Osteocyte (in vitro differentiated cells): ENCODE data around the gene TMEM154. TPM values are rescaled to one million over a fixed set of nuclear protein-coding genes. Genes with fewer than 3 reads are reported as not detected.

Experiments used
- DNase-seq: peaks from one replicate; pipeline ENCODE4 v3.0.0; 2021; ENCODE audit warnings: mixed read lengths; ENCODE audit not compliant: unreplicated experiment; ENCODE audit errors: extremely low spot score
- H3K27ac Mint-ChIP-seq: one replicate; pipeline ENCODE4 v1.8.0; 2021; ENCODE audit warnings: mild to moderate bottlenecking, mixed read lengths; ENCODE audit not compliant: unreplicated experiment
- H3K27me3 Mint-ChIP-seq: one replicate; pipeline ENCODE4 v1.8.0; 2021; ENCODE audit warnings: mixed read lengths; ENCODE audit not compliant: unreplicated experiment
- H3K36me3 Mint-ChIP-seq: one replicate; pipeline ENCODE4 v1.8.0; 2021; ENCODE audit warnings: mixed read lengths; ENCODE audit not compliant: unreplicated experiment
- H3K4me1 Mint-ChIP-seq: one replicate; pipeline ENCODE4 v1.8.0; 2021; ENCODE audit warnings: mixed read lengths; ENCODE audit not compliant: unreplicated experiment
- H3K4me3 Mint-ChIP-seq: one replicate; pipeline ENCODE4 v1.8.0; 2021; ENCODE audit warnings: mild to moderate bottlenecking, moderate library complexity, mixed read lengths; ENCODE audit not compliant: unreplicated experiment
- H3K9me3 Mint-ChIP-seq: one replicate; pipeline ENCODE4 v1.8.0; 2021; ENCODE audit warnings: mixed read lengths; ENCODE audit not compliant: unreplicated experiment
- total RNA-seq: library from RNA; stranded (reverse); gene quantifications from 2 replicates; pipeline ENCODE4 v1.2.1, GENCODE V29; 2021
- TF ChIP-seq, protein P1 (sequence below): fragments of 200-600 bp; sonication (generic); IDR thresholded peaks from 2 replicates; pipeline ENCODE4 v1.5.0; 2021; ENCODE audit warnings: antibody characterized with exemption, mild to moderate bottlenecking, moderate library complexity

The TMEM154 gene
- total RNA-seq, 1 donor from 2014 or later, result 1.4 TPM

DNA sequence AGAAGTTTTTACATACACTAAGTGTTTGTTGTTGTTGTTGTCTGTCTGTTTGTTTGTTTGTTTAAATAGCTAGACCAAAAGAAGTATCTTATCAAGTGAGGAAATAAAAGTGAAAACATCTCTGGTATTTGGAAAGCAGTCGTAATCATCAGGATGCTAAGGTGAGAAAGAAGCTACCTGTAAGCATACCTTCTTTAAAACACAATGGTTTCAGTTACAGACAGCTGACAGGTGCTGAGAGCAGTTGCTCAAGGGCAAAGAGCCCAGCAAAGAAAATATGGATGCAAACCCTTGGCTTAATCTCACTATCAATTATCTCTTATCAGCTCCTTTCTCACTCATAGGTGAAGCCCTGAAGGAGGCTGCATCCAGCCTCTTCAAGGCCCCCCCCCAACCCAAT, 101.1 kb downstream of the TMEM154 start:
- DNase-seq, result no peak
- no peaks in the 10 kb centered on the region for H3K9me3 Mint-ChIP-seq
- TF ChIP-seq, protein P1, sequence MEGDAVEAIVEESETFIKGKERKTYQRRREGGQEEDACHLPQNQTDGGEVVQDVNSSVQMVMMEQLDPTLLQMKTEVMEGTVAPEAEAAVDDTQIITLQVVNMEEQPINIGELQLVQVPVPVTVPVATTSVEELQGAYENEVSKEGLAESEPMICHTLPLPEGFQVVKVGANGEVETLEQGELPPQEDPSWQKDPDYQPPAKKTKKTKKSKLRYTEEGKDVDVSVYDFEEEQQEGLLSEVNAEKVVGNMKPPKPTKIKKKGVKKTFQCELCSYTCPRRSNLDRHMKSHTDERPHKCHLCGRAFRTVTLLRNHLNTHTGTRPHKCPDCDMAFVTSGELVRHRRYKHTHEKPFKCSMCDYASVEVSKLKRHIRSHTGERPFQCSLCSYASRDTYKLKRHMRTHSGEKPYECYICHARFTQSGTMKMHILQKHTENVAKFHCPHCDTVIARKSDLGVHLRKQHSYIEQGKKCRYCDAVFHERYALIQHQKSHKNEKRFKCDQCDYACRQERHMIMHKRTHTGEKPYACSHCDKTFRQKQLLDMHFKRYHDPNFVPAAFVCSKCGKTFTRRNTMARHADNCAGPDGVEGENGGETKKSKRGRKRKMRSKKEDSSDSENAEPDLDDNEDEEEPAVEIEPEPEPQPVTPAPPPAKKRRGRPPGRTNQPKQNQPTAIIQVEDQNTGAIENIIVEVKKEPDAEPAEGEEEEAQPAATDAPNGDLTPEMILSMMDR, result no peak
- no peak overlapping the region for H3K4me3 Mint-ChIP-seq
- no peaks in the 10 kb centered on the region for H3K36me3 Mint-ChIP-seq
- H3K4me1 Mint-ChIP-seq, result no peaks in the 10 kb centered on the region
- no peak overlapping the region for H3K27ac Mint-ChIP-seq
- H3K27me3 Mint-ChIP-seq, result peaks cover 43% of the 10 kb centered on the region

DNA sequence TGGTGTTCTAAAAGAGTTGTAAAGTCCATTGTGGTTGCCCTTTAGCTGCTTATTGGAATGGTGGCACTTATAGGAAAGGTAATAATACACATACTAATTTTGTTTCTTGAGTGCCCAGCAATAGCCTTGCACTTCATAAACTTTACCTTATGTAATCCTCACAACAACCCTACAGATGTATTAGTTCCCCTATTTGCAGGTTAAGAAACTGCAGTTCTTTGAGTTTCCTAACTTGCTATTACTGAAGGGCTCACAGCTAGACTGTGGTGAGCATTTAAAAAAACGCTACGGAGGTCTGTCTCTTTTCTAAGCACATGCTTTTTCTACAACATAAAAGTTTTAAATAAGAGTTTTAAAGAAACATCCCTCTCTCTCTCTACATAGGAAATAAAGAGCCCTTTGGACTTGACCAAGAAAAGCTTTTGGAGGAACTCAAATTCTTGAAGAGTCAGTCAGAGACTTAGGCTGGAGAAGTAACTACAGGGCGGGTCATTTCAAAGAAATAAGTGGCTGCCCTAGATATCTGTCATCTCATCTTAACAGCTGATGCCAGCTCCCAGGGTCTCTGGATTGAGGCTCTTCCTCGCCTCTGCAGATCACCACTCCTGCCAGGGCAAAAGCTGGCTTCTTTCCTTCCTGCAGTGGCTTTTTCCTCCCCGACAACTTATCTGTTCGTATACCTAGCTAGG, 101.9 kb downstream of the TMEM154 start:
- no peak for DNase-seq
- TF ChIP-seq, protein P1, result no peak
- H3K9me3 Mint-ChIP-seq, result no peaks in the 10 kb centered on the region
- no peaks in the 10 kb centered on the region for H3K4me1 Mint-ChIP-seq
- peaks cover 42% of the 10 kb centered on the region for H3K27me3 Mint-ChIP-seq
- H3K27ac Mint-ChIP-seq, result no peak overlapping the region
- H3K36me3 Mint-ChIP-seq, result no peaks in the 10 kb centered on the region
- H3K4me3 Mint-ChIP-seq, result no peak overlapping the region

DNA sequence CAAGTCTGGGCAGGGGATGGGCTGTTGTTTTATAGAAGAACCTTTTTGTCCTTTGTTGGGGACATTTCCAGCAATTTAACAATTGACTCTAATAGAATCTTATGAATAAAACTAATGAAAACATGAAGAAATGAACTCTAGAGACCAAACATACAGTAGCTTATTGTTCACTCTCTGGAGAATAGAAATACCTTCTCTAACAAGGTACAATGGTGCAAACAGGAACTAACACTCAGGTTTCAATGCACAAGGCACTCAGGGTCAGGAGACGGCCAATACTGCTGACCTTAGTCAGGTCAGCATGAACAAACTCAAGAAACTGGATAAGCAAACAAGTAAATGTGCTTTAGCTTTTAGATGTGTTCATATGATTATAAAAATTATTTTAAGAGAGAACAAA, 104.3 kb downstream of the TMEM154 start:
- no peaks in the 10 kb centered on the region for H3K36me3 Mint-ChIP-seq
- no peaks in the 10 kb centered on the region for H3K4me1 Mint-ChIP-seq

DNA sequence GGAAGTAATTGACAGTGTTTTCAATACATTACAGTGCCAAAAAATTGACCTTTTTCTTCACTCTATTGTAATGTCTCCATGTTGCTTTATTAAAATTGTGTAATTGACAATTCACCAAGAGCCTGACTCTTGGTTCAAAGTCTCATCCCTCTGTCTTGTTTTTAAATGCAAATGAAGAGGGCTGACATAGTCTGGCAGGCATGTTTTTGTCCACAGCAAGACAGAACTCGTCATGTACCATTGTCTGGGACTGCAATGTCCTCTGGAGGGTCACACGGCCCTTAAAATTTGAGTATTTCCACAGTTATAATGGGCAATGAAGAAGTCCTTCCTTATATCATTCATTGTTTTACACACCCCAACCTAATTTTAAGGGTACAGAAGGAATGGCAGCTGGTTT, 105.9 kb downstream of the TMEM154 start:
- no peaks in the 10 kb centered on the region for H3K4me1 Mint-ChIP-seq
- H3K27ac Mint-ChIP-seq, result no peak overlapping the region
- no peaks in the 10 kb centered on the region for H3K9me3 Mint-ChIP-seq
- TF ChIP-seq, protein P1, result no peak
- no peak overlapping the region for H3K4me3 Mint-ChIP-seq
- DNase-seq, result no peak
- H3K36me3 Mint-ChIP-seq, result no peaks in the 10 kb centered on the region
- peaks cover 41% of the 10 kb centered on the region for H3K27me3 Mint-ChIP-seq

More for the DNA sequence above, 104.3 kb downstream of the TMEM154 start:
- TF ChIP-seq, protein P1, result no peak
- Mint-ChIP-seq H3K9me3 (no peaks in the 10 kb centered on the region), H3K27me3 (peaks cover 38% of the 10 kb centered on the region), H3K27ac (no peak overlapping the region), H3K4me3 (no peak overlapping the region)
- no peak for DNase-seq

DNA sequence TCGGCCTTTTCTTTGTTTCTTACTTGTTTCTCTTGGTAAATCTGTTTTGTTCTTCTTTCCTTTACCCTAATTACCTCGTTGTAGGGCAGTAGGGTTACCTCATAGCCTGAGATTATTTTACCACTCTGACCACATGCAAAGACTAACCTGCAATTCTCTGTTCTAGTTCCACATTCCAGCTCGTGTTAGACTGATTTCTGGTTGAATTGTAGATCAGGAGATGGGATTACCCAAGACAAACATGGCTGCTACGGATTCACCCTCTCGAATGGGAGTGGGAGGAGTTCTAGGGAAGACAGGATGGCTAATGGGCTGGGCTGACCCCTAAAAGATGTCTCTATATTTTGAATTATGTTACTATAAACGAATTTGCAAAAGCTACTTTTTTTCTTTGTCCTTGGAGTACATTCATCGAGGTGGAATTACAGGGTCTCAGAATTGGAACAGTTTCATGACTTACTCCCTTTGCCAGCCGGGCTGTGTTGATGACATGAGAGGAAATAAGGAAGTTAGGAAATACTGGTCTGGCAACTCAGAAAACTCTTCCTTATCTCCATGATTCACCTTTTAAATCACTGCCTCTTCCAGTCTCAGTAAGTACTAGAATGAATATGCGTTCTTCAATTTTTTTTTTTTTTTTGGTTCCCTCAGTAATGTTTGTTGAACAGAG, 107.2 kb downstream of the TMEM154 start:
- Mint-ChIP-seq H3K27me3 (peaks cover 37% of the 10 kb centered on the region), H3K4me3 (no peak overlapping the region), H3K36me3 (no peaks in the 10 kb centered on the region), H3K27ac (no peak overlapping the region), H3K9me3 (no peaks in the 10 kb centered on the region), H3K4me1 (no peaks in the 10 kb centered on the region)
- DNase-seq, result no peak
- TF ChIP-seq, protein P1, result no peak
